Measurements from ENCODE around the gene PPP6R2.

- TF ChIP-seq CTCF (IDR thresholded peaks at IDR 0.05) (no peak), POLR2A (IDR thresholded peaks at IDR 0.05) (no peak), POLR2AphosphoS5 (IDR thresholded peaks at IDR 0.05) (no peak)
Observed at GRCh38 chr22:50367778-50368500, 24.8 kb downstream of the PPP6R2 start.
